Stimulated activated CD4-positive, alpha-beta T cell treated with anti-CD3 and anti-CD28 coated beads, TNF-alpha, amount 100 ng/mL, for 48 hours (primary cell): ENCODE results near the gene EPS15.
"Not testable (repeated sequence)": the region's sequence is repeated elsewhere in the genome, so short reads cannot be mapped to it uniquely, and the experiment has no call there.

Experiments
- DNase-seq, 3 donors: peaks; one replicate each; pipeline ENCODE4 v3.0.0-alpha.2; 2020; ENCODE audit warnings: low read depth in 3 of 3

EPS15 gene

GRCh38 chr1:51336711-51337110 is 182.4 kb downstream of the EPS15 start:
- DNase-seq, result no peak

DNA sequence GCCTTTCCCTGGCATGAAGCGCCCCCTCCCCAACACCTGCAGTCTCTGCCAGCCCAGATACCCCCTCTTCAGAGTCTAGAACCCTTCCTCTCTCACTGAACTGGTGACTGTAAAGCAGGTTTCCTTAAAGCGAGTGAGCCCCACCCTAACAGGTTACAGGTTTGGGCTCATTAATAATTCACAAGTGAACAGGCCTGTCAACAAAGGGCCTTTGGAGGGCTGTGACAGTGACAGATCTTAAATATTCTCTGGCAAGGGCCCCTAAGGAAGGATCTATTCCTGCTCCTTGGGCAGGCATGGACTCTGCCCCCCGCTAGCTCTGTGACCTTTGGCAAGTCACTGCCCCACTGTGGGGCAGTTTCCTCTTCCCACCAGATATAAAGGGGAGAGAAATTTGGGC is 183.1 kb downstream of the EPS15 start:
- DNase-seq, result no peak

GRCh38 chr1:51331206-51332100 is 187.6 kb downstream of the EPS15 start:
- DNase-seq, result no peak

DNA sequence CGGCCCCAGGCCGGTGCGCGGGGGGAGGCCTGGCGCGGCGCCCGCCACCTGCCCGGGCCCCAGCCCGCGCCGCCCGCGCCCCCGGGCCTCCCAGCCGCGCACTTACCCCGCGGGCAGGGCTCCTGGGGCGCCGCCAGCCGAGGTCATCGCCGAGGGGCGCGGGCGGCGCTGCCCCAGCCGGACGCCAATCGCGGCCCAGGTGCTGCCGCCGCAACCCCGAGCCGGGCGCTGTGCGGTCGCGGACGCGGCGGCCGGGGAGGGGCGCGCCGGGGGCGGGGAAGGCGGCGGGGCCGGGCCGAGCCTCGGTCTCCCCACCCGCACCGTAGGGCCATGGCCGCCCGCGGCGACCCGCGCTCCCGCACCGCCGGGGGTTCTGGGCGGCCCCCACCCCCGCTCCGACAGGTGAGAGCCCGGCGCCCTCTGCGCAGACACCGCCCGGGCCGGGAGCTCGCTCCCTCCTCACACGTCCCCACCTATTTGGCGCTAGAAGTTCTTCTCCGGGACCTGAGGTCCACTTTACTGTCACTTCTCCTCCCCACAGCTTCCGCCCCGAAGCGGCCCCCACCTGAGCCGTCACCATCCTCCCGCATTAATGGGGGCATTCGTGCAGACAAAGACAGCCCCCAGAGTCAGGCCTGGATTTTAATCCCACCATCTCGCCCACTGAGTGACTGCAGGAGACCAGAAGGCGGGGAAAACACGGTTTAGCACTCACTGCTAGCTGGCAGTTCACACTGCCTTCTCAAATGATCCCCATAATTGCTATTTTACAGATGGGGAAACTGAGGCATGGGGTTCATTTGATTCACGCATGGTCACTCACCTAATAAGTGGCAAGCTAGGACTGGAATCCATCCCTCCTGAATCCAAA is 188.5 kb downstream of the EPS15 start, which contains the start of gene TTC39A:
Gene TTC39A, minus strand, starts transcription at position 232 of the 871 bp plus-strand sequence. Its CDS starts 85 bp downstream, at position 147.
- no peak for DNase-seq

DNA sequence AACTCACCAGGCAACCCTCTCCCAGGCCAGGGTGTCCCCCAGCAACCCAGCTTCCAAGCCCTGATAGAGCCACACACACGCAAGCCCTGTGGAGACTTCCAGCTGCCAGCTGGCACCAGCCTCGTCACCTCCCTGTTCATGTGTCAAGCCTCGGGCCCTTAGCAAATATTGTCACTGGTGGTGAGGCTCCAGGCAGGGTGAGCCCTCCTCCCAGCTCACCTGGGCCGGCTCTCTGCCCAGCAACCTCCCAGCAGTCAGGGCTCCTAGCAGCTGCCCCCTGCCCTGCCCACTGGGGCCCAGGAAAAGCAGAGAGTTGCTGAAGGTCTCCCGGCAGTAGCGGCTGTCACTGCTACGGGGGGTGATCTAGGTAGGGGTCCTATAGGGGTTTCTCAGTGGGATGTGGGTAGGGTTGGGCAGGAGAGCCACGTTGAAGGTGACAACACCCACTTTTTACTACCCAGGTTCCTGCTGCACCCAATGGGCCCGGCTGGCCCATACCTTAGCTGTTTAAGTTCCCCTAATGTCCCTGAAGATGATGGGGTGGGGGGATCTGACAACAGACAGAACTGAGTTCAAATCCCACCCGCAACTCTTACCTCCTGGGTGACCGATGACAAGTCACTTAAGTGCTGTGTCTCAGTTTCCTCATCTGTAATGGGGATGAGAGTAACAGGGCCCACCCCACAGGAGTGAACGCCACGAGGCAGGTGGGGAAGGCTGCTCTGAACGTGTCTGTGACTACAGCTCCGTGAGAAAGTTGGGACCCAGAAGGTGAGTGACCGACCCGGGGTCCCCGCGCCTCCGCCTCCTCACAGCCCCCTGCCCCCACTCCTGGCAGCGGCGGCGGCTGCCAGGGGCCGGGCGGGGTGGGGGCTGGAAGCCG is 189.4 kb downstream of the EPS15 start:
- no peak for DNase-seq

- no peak for DNase-seq
These were observed 190.1 kb downstream of the EPS15 start for GRCh38 chr1:51328926-51329325.

GRCh38 chr1:51328279-51328678 is 190.8 kb downstream of the EPS15 start:
- DNase-seq, result no peak

DNA sequence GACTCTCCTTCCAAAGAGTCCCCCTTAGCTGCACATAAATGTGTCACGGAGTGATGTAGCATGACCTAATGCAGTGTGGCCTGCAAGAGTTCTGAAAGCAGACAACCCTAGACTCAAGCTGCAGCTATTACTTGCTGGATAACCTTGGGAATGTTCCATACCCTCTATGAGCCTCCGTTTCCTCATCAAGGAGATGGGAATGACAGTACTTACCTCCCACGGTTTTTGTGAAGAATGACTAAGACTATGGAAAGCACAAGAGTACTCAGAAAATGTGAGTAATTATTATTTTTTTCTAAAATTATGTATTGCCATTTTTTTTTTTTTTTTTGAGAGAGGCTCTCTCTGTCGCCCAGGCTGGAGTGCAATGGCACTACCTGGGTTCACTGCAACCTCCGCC is 191.7 kb downstream of the EPS15 start:
- DNase-seq, result no peak

DNA sequence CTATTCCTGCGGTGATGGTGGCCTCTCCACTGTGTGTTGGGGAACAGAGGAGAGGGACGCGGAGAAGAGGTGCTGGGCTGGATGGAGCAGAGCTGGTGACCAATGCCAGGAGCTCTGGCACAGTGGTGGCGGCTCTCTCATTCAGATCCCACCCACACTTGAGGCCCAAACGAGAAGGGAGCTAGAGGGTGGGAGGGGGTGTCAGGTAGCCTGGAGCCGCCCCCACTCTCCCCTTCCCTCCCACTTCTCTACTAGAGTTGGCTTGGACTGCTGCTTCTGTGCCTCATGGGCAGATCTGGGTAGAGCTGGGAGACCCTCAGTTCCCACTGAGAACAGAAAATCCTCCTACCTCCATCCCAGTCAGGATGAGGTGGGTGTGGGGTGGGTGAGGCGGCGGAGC is 192.2 kb downstream of the EPS15 start:
- no peak for DNase-seq

- DNase-seq, result no peak
These were observed 192.9 kb downstream of the EPS15 start for GRCh38 chr1:51325878-51326755.

GRCh38 chr1:51325391-51325790 is 193.7 kb downstream of the EPS15 start:
- no peak for DNase-seq

GRCh38 chr1:51325011-51325385 is 194.1 kb downstream of the EPS15 start:
- DNase-seq, result not testable (repeated sequence)

DNA sequence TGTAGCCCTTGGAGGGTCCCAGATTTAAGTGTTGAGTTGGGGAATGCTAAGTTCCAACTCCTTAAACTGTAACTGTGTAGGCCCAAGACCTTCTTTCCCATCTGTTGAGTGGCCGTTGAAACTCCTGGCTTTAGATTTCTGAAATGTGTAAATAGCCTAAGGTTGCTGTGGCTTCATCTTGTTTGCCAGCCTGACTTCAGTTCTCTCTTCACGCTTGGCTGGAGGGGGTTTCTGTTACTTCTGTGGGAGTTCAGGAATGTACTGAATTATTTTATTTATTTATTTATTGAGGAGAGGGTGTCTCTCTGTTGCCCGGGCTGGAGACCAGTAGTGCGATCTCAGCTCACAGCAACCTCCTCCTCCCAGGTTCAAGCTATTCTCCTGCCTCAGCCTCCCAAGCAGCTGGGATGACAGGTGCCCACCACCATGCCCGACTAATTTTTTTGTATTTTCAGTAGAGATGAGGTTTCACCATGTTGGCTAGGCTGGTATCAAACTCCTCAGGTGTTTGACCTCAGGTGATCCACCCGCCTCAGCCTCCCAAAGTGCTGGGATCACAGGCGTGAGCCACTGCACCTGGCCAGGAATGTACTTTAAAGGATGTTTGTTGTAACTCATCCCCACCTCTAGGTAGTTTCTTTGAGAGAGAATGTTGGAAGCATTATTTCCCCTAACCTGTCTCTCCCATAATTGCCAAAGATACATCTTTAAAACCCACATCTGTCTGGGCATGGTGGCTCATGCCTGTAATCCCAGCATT is 194.6 kb downstream of the EPS15 start:
- no peak for DNase-seq

- DNase-seq, result no peak
These were observed 195.3 kb downstream of the EPS15 start for GRCh38 chr1:51323778-51324177.

DNA sequence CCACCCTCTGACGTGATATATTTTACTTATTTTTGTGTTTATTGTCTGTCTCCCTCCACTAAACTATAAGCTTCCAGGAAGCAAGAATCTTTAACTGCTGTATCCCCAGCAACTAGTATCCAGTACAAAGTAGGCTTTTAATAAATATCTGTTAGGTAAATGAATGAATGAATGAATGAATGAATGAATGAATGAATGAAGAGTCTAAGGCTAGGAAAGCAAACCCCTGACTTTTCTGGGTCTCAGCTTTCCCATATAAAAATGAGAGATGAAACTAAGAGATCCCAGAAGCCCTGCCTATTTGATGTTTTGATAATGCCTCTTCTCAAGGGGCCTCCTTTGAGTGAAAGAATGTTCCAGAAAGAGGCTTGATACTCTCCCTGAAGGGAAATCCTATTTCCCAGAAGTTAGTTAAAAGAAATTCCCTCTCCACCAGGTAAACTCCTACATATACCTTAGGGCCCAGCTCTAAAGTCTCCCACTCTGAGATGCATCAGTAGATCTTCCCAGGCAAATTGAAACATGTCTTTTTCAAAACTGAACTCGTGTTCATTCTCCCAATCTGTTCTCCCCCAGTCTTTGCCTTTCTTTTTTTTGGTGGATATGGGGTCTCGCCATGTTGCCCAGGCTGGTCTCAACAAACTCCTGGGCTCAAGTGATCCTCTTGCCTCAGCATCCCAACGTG is 196.5 kb downstream of the EPS15 start:
- no peak for DNase-seq

- DNase-seq, result no peak
These were observed 197.2 kb downstream of the EPS15 start for GRCh38 chr1:51321924-51322280.

GRCh38 chr1:51320967-51321923 is 197.8 kb downstream of the EPS15 start:
- DNase-seq, result no peak

DNA sequence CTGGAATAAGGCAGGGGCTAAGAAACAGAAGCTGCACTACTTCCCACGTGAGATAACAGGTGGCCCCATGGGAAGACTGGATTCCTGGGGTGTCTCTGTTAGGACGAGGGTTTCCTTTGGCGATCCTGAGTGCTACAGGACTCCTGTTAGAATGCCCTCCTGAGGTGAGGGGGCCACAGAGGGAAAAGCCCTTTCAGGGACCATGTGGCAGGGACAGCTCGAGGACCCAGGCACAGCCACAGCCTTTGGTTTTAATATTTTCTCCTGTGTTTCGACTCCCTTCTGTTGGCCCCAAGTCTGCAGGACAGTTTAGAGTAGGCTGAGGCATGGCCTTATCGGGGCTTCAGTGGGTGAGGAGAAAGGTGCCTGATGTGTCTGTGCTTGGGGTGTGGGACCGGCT is 201.3 kb downstream of the EPS15 start:
- DNase-seq, result no peak

DNA sequence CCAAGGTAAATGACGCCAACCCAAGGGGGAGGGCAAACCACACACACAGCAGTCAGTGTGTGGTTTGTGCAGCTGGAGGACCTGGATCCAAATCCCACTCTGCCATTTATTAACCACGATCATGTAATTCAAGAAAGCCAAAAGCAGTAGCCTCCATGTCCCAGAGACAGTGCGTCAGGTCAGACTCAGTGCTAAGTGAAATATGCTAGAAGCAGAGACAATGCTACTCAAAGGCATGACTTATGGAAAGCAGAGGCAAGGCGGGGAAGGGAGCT is 202.3 kb downstream of the EPS15 start:
- DNase-seq, result no peak
